Measurements from ENCODE around the gene MAP3K6.

DNA sequence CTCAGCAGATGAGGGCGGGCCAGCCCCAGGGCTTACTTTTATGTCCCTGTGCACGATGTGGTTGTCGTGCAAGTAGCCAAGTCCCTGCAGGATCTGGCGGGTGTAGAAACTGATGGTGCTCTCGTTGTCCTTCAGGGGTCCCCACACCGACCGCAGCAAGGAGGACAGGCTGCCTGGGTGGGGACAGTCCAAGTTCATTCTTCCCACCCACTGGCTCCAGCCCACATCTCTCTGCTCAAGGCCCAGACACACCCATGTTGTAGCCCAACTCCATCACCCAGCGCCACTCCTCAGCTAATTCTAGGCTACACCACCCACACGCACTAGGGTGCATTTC is 7.0 kb downstream of the MAP3K6 start:
- no peak for TF ChIP-seq POLR2AphosphoS5 (IDR thresholded peaks at IDR 0.05; ENCODE audit: borderline replicate concordance, low read depth, low read length)
- no peak for TF ChIP-seq EZH2 (IDR thresholded peaks at IDR 0.05)
